Left ventricle myocardium superior (tissue), 1 donor: ENCODE results near the gene SPINT4. TPM values are rescaled to one million over a fixed set of nuclear protein-coding genes. Genes with fewer than 3 reads are reported as not detected.
"Not testable (repeated sequence)": the region's sequence is repeated elsewhere in the genome, so short reads cannot be mapped to it uniquely, and the experiment has no call there.

Experiments used
- ATAC-seq: fragments of 200-7000 bp; cut with Tn5 transposase; one replicate; pipeline ENCODE4 v1.9.1; 2020; ENCODE audit warnings: mild to moderate bottlenecking, moderate library complexity
- DNase-seq: peaks from one replicate; pipeline ENCODE4 v3.0.0-alpha.2; 2020
- intact Hi-C: fragments of 100-400 bp; cut with micrococcal nuclease; formaldehyde crosslinking; loops from one replicate; pipeline ENCODE4 v1.11.0; 2022
- microRNA-seq: library from miRNA; unstranded; fragments of <30 nt; microRNA quantifications from one replicate; pipeline ENCODE4 v1.2.0, GENCODE V29; 2020; ENCODE audit warnings: borderline number of aligned reads
- total RNA-seq: library from RNA; stranded (reverse); fragmentation: NEBNext Ultra II Directional; extraction: Animal tissue kit (Norgen Biotek cat#: 25700); gene quantifications from one replicate; pipeline ENCODE4 v1.2.1, GENCODE V29; 2021
- donor health status: DM: no; HTN: yes; CAD: no; lungs with severe emphysema.

SPINT4 gene
- total RNA-seq, 1 donor from 2014 or later: not detected

- intact Hi-C loops, DNase-seq, ATAC-seq: not testable (repeated sequence)
Measured at GRCh38 chr20:45761966-45762365, 39.8 kb downstream of the SPINT4 start.

DNA sequence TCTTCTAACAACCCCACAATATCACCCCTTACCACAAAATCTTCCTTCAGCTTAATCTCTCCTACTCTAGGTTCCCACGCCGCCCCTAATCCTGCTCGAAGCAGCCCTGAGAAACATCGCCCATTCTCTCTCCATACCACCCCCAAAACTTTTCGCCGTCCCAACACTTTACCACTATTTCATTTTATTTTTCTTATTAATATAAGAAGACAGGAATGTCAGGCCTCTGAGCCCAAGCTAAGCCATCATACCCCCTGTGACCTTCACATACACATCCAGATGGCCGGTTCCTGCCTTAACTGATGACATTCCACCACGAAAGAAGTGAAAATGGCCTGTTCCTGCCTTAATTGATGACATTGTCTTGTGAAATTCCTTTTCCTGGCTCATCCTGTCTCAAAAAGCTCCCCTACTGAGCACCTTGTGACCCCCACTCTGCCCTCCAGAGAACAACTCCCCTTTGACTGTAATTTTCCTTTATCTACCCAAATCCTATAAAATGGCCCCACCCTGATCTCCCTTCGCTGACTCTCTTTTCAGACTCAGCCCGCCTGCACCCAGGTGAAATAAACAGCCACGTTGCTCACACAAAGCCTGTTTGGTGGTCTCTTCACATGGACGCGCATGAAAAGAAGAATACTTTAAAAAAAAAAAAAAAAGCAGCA lies 42.6 kb downstream of the SPINT4 start:
- DNase-seq, intact Hi-C loops, ATAC-seq: not testable (repeated sequence)

DNA sequence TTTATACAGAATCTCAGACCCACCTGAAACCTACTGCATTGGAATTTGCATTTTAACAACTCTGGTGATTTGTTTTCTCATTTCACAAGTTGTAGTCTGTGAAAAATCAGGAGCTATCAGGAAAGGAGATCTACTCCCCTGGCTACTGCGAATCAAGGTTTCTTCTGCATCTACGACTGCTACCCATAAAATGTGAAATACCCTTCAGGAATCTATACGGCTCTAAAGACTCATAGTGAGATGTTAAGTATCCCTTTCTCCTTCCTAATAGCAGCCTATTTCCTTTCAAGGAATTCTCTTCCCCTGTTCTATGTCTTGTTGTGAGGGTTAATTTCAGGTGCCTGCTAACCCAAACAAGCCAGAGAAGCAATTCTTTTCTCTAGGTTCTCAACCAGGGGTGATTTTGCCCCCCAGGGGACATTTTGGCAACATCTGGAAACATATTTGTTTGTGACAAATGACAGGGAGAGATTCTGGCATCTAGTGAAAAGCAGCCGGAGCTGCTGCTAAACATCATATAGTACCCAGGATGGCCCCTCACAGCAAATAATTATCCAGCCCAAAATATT lies 43.2 kb downstream of the SPINT4 start:
- intact Hi-C loops: no loop called here
- no peak for ATAC-seq
- no peak for DNase-seq

DNA sequence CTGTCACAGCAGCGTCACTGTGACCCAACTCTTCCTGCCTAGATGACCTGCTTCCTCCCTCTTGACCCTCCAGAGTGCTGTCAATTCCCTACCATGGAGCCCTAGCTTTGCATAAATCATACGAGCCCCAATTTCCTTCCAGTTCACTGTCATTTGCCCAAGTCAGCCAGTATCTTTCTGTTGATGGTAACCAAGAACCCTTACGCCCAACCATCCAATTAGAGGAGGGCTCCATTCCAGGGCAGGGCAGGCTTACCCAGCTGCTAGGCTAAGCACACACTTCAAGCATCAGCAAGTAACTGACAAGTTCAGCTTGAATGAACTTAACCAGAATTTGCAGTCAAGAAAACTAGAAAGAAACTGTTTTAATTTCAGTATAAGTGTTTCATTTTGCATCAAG lies 43.8 kb downstream of the SPINT4 start:
- no peak for ATAC-seq
- intact Hi-C loops: no loop called here
- DNase-seq: no peak

GRCh38 chr20:45768479-45768878 lies 46.3 kb downstream of the SPINT4 start:
- ATAC-seq (no peak), DNase-seq (no peak)
- intact Hi-C loops: no loop called here

DNA sequence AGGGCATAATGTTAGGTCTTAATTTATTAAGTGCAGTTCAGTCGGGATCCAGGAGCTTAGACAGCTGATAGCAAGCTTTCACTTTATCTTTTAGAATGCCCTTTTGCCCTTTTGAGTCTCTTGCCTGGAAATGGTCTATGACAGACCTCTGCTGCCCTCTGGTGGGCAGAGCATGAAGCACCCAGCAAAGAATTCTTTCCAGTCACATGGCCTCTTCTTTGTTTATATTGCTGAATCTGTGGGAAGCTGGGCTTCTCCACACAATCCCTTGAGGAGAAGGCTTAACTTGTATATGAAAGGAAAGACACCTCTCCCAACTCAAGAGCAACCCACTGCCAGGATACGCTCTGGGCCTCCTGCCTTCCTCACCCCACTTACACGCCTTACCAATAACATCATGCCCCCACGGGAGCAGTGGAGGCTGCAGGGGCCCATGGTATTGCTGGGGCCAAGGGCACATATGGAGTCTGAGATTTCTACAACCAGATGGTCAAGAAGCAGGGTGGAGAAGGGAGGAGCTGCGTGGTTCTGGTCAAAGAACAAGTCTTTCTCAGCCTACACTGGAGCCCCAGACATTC lies 49.1 kb downstream of the SPINT4 start:
- peak; percentile 86 for ATAC-seq
- intact Hi-C loops: loop anchor here (10.0 kb wide), 1 partner anchor 446 kb away; no protein-coding TSS in a partner anchor
- peak; percentile 83 for DNase-seq

GRCh38 chr20:45772693-45773092 lies 50.5 kb downstream of the SPINT4 start:
- intact Hi-C loops: loop anchor here (10.0 kb wide), 1 partner anchor 448 kb away; no protein-coding TSS in a partner anchor
- DNase-seq (no peak), ATAC-seq (no peak)

DNA sequence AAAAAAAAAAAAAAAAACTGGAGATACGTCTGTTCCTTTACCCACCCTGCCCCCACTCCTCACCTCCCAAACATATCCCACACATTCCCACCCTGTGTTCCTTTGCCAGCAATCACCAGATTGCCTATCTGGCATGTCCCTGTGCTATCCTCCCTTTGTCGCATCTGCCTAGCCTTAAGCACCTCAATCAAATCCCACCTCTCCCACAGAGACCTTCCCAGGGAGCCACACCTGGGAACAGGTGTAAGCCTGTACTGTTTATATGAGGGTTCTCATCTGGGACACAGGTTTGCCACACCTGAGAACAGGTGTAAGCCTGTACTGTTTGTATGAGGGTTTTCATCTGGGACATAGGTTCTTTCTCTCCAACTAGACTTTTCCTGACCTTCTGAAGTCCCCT lies 52.8 kb downstream of the SPINT4 start:
- DNase-seq (no peak), ATAC-seq (no peak)
- intact Hi-C loops: loop anchor here (10.0 kb wide), 1 partner anchor 450 kb away; no protein-coding TSS in a partner anchor

- ATAC-seq (no peak), DNase-seq (no peak)
- intact Hi-C loops: loop anchor here (10.0 kb wide), 1 partner anchor 451 kb away; no protein-coding TSS in a partner anchor
Measured at GRCh38 chr20:45775411-45775810, 53.3 kb downstream of the SPINT4 start.

Small RNA genes lying within 50 kb of the gene (microRNA-seq; reads per million reads assigned to microRNA genes)
- gene MIR3617: not detected

Other genes starting within 250 kb of the SPINT4 start
- gene SPINT3, start 206.7 kb upstream of the SPINT4 start, total RNA-seq: not detected
- gene WFDC6, start 182.9 kb upstream of the SPINT4 start, total RNA-seq: not detected
- gene EPPIN, start 174.9 kb upstream of the SPINT4 start, total RNA-seq: not detected
- not detected for gene WFDC8, start 143.1 kb upstream of the SPINT4 start, total RNA-seq
- not detected for gene WFDC10A, start 92.6 kb upstream of the SPINT4 start, total RNA-seq
- not detected for gene WFDC9, start 91.1 kb upstream of the SPINT4 start, total RNA-seq
- not detected for gene WFDC11, start 52.1 kb upstream of the SPINT4 start, total RNA-seq
- gene WFDC13, start 20.3 kb upstream of the SPINT4 start, total RNA-seq: not detected
- not detected for gene WFDC10B, start 17.3 kb upstream of the SPINT4 start, total RNA-seq
- gene WFDC3, start 69.5 kb downstream of the SPINT4 start, total RNA-seq: not detected
- gene DNTTIP1, start 69.6 kb downstream of the SPINT4 start, total RNA-seq: 16.2 TPM
- gene UBE2C, start 90.3 kb downstream of the SPINT4 start, total RNA-seq: 1.0 TPM
- gene TNNC2, start 105.0 kb downstream of the SPINT4 start, total RNA-seq: not detected
- gene SNX21, start 111.5 kb downstream of the SPINT4 start, total RNA-seq: 21.3 TPM
- gene ACOT8, start 135.0 kb downstream of the SPINT4 start, total RNA-seq: 31.9 TPM
- gene ZSWIM3, start 135.3 kb downstream of the SPINT4 start, total RNA-seq: 1.9 TPM
- gene ZSWIM1, start 158.9 kb downstream of the SPINT4 start, total RNA-seq: 11.9 TPM
- gene SPATA25, start 165.3 kb downstream of the SPINT4 start, total RNA-seq: 1.1 TPM
- 5.8 TPM for gene NEURL2, start 168.9 kb downstream of the SPINT4 start, total RNA-seq
- 123 TPM for gene CTSA, start 169.0 kb downstream of the SPINT4 start, total RNA-seq
- 97.7 TPM for gene PLTP, start 189.8 kb downstream of the SPINT4 start, total RNA-seq
- 26.2 TPM for gene PCIF1, start 212.3 kb downstream of the SPINT4 start, total RNA-seq
- 10.0 TPM for gene ZNF335, start 249.9 kb downstream of the SPINT4 start, total RNA-seq